HepG2 (cell line): ENCODE data around the gene RPRD1A. TPM values are rescaled to one million over a fixed set of nuclear protein-coding genes. Genes with fewer than 3 reads are reported as not detected.

Source experiments
- ATAC-seq: fragments of 200-7000 bp; cut with Tn5 transposase; 3 replicates; pipeline ENCODE4 v1.9.1; 2020; ENCODE audit warnings: mild to moderate bottlenecking, moderate library complexity
- BruUV-seq: library from RNA; stranded (reverse); fragments of 400-500 nt; replicated peaks from 2 replicates; lab custom pipeline; 2021; lab: Mats Ljungman, UMichigan
- CTCF ChIA-PET: fragments of 300-600 bp; formaldehyde crosslinking; extraction: SDS; loops from one replicate; lab custom pipeline; 2021; ENCODE audit warnings: low total read pairs, inconsistent platforms, low intra/inter-chr PET ratio; lab: Yijun Ruan, JAX
- POLR2A ChIA-PET: fragments of 350-600 bp; sonication (Branson Sonifier 250); formaldehyde crosslinking; loops from one replicate; lab custom pipeline; 2020; ENCODE audit warnings: antibody characterized with exemption, inconsistent platforms; lab: Yijun Ruan, JAX
- DNase-seq: peaks from one replicate; pipeline ENCODE4 v3.0.0-alpha.2; 2015; ENCODE audit warnings: low spot score
- FAIRE-seq: peaks from 3 replicates; lab custom pipeline; 2011; peaks lifted over from hg19 to GRCh38; lab: Jason Lieb, UNC
- H2AFZ ChIP-seq: one replicate; pipeline ENCODE4 v1.6.1; 2011; ENCODE audit warnings: low read length, inconsistent platforms
- H3K27ac ChIP-seq: fragments of 300-600 bp; 3 replicates; pipeline ENCODE4 v1.8.0; 2011; ENCODE audit warnings: mixed run types, mild to moderate bottlenecking, mixed read lengths, low read length, inconsistent platforms; ENCODE audit not compliant: insufficient read depth; ENCODE audit errors: extremely low read length
- H3K27me3 ChIP-seq, 2 experiments: fragments of 200-600 bp in 1 of 2; 2 replicates in 1 of 2; 3 replicates in 1 of 2; pipeline versions ENCODE4 v1.6.0 to v1.8.0; 2011; ENCODE audit warnings: low read length in 2 of 2, mild to moderate bottlenecking in 2 of 2, moderate library complexity in 2 of 2, inconsistent platforms in 1 of 2; ENCODE audit not compliant: insufficient read depth in 2 of 2, control insufficient read depth in 1 of 2
- H3K36me3 ChIP-seq, 2 experiments: fragments of 200-600 bp in 1 of 2; replicated peaks in 1 of 2; 2 replicates in 1 of 2; 3 replicates in 1 of 2; pipeline versions ENCODE4 v1.5.1 to v1.8.0; 2011; ENCODE audit warnings: low read length in 2 of 2, inconsistent platforms in 1 of 2; ENCODE audit not compliant: insufficient read depth in 2 of 2, control insufficient read depth in 1 of 2
- H3K4me1 ChIP-seq: 2 replicates; pipeline ENCODE4 v1.5.1; 2012; ENCODE audit warnings: low read length, inconsistent platforms; ENCODE audit not compliant: insufficient read depth
- H3K4me2 ChIP-seq: 2 replicates; pipeline ENCODE4 v1.6.0; 2011; ENCODE audit warnings: low read depth, low read length, inconsistent platforms
- H3K4me3 ChIP-seq, 3 experiments: fragments of 200-600 bp in 1 of 3; sonication (generic), shearing (Covaris generic) in 1 of 3; replicated peaks in 1 of 3; 2 replicates each; pipeline ENCODE4 v1.5.1; 2011 to 2016; ENCODE audit warnings: low read length in 3 of 3, inconsistent platforms in 2 of 3, low read depth in 2 of 3, mild to moderate bottlenecking in 2 of 3, control low read depth in 1 of 3, mixed read lengths in 1 of 3; ENCODE audit not compliant: insufficient read depth in 1 of 3
- H3K79me2 ChIP-seq: one replicate; pipeline ENCODE4 v1.6.1; 2011; ENCODE audit warnings: low read length, inconsistent platforms; ENCODE audit not compliant: insufficient read depth
- H3K9ac ChIP-seq: 2 replicates; pipeline ENCODE4 v1.6.0; 2011; ENCODE audit warnings: mild to moderate bottlenecking, low read depth, low read length, inconsistent platforms; ENCODE audit not compliant: insufficient read depth
- H3K9me3 ChIP-seq: 2 replicates; pipeline ENCODE4 v1.5.1; 2012; ENCODE audit warnings: mild to moderate bottlenecking, low read length
- H4K20me1 ChIP-seq: 2 replicates; pipeline ENCODE4 v1.6.0; 2011; ENCODE audit warnings: inconsistent platforms, mild to moderate bottlenecking, low read length, moderate library complexity; ENCODE audit not compliant: insufficient read depth
- ARID2 ChIP-seq: sonication (generic); formaldehyde crosslinking; IDR thresholded peaks from 2 replicates; pipeline ENCODE4 v1.8.1; 2022; ENCODE audit warnings: mild to moderate bottlenecking, missing genetic modification reagents, borderline replicate concordance
- ATAD3A ChIP-seq: sonication (generic); formaldehyde crosslinking; IDR thresholded peaks from 2 replicates; pipeline ENCODE4 v1.4.0; 2020; ENCODE audit warnings: missing genetic modification reagents
- EP300 ChIP-seq, 3 experiments: sonication (generic) in 1 of 3; formaldehyde crosslinking in 1 of 3; IDR thresholded peaks; 2 replicates each; pipeline versions ENCODE4 v1.5.1 to v1.6.1; 2011 to 2020; ENCODE audit warnings: low read depth in 2 of 3, low read length in 2 of 3, borderline replicate concordance in 1 of 3, improper control_type of control experiment in 1 of 3, mild to moderate bottlenecking in 1 of 3, missing genetic modification reagents in 1 of 3, moderate library complexity in 1 of 3
- FLYWCH1 ChIP-seq: sonication (generic); formaldehyde crosslinking; IDR thresholded peaks from 2 replicates; pipeline ENCODE4 v1.8.1; 2023; ENCODE audit warnings: mild to moderate bottlenecking, missing genetic modification reagents
- FOSL2 ChIP-seq: sonication (generic); formaldehyde crosslinking; IDR thresholded peaks from 2 replicates; pipeline ENCODE4 v1.4.0; 2020; ENCODE audit warnings: missing genetic modification reagents
- KLF15 ChIP-seq: sonication (generic); formaldehyde crosslinking; IDR thresholded peaks from 2 replicates; pipeline ENCODE4 v1.8.1; 2023; ENCODE audit warnings: borderline replicate concordance, mild to moderate bottlenecking, inconsistent platforms, missing genetic modification reagents, mixed read lengths
- RBM22 ChIP-seq: fragments of 200-400 bp; formaldehyde crosslinking; optimal IDR thresholded peaks from 2 replicates; pipeline ENCODE3; 2017; ENCODE audit warnings: mild to moderate bottlenecking, low read length, moderate library complexity
- ZNF432 ChIP-seq: sonication (generic); formaldehyde crosslinking; IDR thresholded peaks from 2 replicates; pipeline ENCODE4 v1.5.0; 2020; ENCODE audit warnings: missing genetic modification reagents, mild to moderate bottlenecking, borderline replicate concordance
- ZNF670 ChIP-seq: sonication (generic); formaldehyde crosslinking; IDR thresholded peaks from 2 replicates; pipeline ENCODE4 v1.8.0; 2022; ENCODE audit warnings: mild to moderate bottlenecking, missing genetic modification reagents, borderline replicate concordance
- ZNF747 ChIP-seq: sonication (generic); formaldehyde crosslinking; IDR thresholded peaks from 2 replicates; pipeline ENCODE4 v1.8.1; 2023; ENCODE audit warnings: missing genetic modification reagents, mild to moderate bottlenecking, borderline replicate concordance
- ZNF879 ChIP-seq: sonication (generic); formaldehyde crosslinking; IDR thresholded peaks from 2 replicates; pipeline ENCODE4 v1.8.1; 2023; ENCODE audit warnings: missing genetic modification reagents
- ZNF891 ChIP-seq: sonication (generic); formaldehyde crosslinking; IDR thresholded peaks from 2 replicates; pipeline ENCODE4 v1.5.0; 2020; ENCODE audit warnings: mild to moderate bottlenecking, missing genetic modification reagents
- WGBS: methylation state at CpG from one replicate; pipeline ENCODE4 v1.1.6; 2017; ENCODE audit warnings: low lambda C conversion rate; 5-methylcytosine and 5-hydroxymethylcytosine counted together
- in situ Hi-C: cut with HindIII; loops from 2 replicates; pipeline ENCODE4 v1.10.0; 2017; ENCODE audit warnings: low pct_unique_long_range_greater_than_20kb; ENCODE audit not compliant: extremely low pct_ligation_motif_present
- intact Hi-C: fragments of 100-400 bp; cut with micrococcal nuclease; formaldehyde crosslinking; loops from one replicate; pipeline ENCODE4 v1.10.0; 2022; ENCODE audit not compliant: unreplicated experiment
- polyA plus RNA-seq, 8 experiments: library from polyadenylated mRNA; depleted of rRNA in 3 of 8; stranded (reverse) in 7 of 8; unstranded in 1 of 8; fragments of >200 nt; fragmentation: Illumina TruSeq in 4 of 8; extraction: Trizol in 4 of 8; gene quantifications; 2 replicates each; pipeline versions ENCODE4 v1.2.1 to v1.2.3, GENCODE V29; 2011 to 2016; ENCODE audit warnings: low read depth in 4 of 8, missing spikeins in 1 of 8, mixed read lengths in 1 of 8; ENCODE audit not compliant: insufficient read depth in 1 of 8
- total RNA-seq, 5 experiments: library from RNA; depleted of rRNA; stranded (reverse); fragments of >200 nt; fragmentation: Illumina TruSeq; extraction: Trizol; gene quantifications; 2 replicates each; pipeline ENCODE4 v1.2.3, GENCODE V29; 2016; ENCODE audit warnings: low read depth in 1 of 5
- TF ChIP-seq, protein P1 (sequence below): sonication (generic); formaldehyde crosslinking; IDR thresholded peaks from 2 replicates; pipeline ENCODE4 v1.5.1; 2020; ENCODE audit warnings: mild to moderate bottlenecking, missing genetic modification reagents
- TF ChIP-seq, protein P2 (sequence below), 2 experiments: IDR thresholded peaks; 2 replicates each; pipeline ENCODE4 v1.6.1; 2011 to 2012; ENCODE audit warnings: low read length in 2 of 2, borderline replicate concordance in 1 of 2, low read depth in 1 of 2, mild to moderate bottlenecking in 1 of 2, moderate library complexity in 1 of 2
- TF ChIP-seq, protein P3 (sequence below): sonication (generic); formaldehyde crosslinking; conservative IDR thresholded peaks from 2 replicates; pipeline ENCODE4 v1.8.1; 2023; ENCODE audit warnings: missing genetic modification reagents

The RPRD1A gene
- total and polyA plus RNA-seq, 2 of the 13 experiments (the other 11 are each of a cell fraction or from before 2014, with no cell fraction given) = 42.5 to 78.2 TPM

DNA sequence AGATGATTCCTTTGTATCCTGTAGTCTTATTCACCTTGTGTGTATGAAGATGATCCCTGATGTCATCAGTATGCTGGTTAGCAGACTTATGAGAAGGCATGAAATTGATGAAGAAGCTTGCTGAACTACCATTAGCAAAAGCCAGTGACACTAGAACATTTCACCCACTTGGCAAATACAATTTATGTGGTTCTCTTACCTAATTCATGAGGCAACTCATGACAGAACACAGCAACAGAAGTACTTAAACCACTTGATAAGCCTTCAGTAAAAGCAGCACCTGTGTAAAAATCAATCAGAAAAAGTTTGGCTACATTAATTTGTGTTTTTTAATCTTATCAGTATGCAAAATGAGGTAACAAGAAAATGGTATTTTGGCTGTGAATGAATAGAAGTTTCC, 44.9 kb upstream of the RPRD1A start (continued):
- TF ChIP-seq KLF15 (CRISPR knock-in tag) = no peak
- TF ChIP-seq ATAD3A (CRISPR knock-in tag) = no peak
- TF ChIP-seq EP300 (IDR thresholded peaks at IDR 0.05; ENCODE audit: low read depth in 2 of 2, low read length in 2 of 2) = no peak
- no peak for TF ChIP-seq EP300 (CRISPR knock-in tag; IDR thresholded peaks at IDR 0.05; ENCODE audit: borderline replicate concordance)
- TF ChIP-seq, all 625 proteins: peak for 0

DNA sequence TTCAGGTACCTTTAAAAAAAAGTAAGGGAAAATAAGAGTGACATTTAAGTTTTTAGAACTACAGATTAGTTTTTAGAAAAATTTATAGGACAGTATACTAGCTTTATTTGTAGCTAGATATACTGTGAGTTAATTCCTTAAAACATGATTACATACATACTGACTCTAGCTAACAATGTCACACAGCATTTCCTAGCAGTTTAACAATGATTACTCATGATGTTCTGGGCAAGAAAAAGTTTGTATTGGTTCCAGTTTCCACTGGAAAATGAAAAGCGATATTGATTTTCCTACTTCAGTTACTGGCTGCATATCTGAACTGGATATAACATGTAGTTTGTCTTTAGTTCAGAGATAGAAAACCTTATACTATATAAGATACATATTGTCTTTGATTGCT, 42.4 kb upstream of the RPRD1A start:
- ATAC-seq (no peak), DNase-seq (no peak), FAIRE-seq (no peak)
- ChIA-PET CTCF (no interaction called here), POLR2A (no interaction called here)
- Histone ChIP-seq H3K9me3 (no peaks in the 10 kb centered on the region), H3K4me1 (no peaks in the 10 kb centered on the region), H3K9ac (no peak overlapping the region), H3K79me2 (no peaks in the 10 kb centered on the region), H3K36me3 (peaks cover 12 to 34% of the 10 kb centered on the region in 2 experiments), H3K4me2 (no peak overlapping the region), H4K20me1 (no peaks in the 10 kb centered on the region), H3K4me3 (no peak overlapping the region), H2AFZ (no peak overlapping the region), H3K27me3 (no peaks in the 10 kb centered on the region), H3K27ac (no peak overlapping the region)
- in situ Hi-C loops = no loop called here
- 96% methylated on average over 1 of the region's 1 CpG for WGBS
- BruUV-seq = no TSS peak
- intact Hi-C loops = no loop called here
- TF ChIP-seq, protein P1, sequence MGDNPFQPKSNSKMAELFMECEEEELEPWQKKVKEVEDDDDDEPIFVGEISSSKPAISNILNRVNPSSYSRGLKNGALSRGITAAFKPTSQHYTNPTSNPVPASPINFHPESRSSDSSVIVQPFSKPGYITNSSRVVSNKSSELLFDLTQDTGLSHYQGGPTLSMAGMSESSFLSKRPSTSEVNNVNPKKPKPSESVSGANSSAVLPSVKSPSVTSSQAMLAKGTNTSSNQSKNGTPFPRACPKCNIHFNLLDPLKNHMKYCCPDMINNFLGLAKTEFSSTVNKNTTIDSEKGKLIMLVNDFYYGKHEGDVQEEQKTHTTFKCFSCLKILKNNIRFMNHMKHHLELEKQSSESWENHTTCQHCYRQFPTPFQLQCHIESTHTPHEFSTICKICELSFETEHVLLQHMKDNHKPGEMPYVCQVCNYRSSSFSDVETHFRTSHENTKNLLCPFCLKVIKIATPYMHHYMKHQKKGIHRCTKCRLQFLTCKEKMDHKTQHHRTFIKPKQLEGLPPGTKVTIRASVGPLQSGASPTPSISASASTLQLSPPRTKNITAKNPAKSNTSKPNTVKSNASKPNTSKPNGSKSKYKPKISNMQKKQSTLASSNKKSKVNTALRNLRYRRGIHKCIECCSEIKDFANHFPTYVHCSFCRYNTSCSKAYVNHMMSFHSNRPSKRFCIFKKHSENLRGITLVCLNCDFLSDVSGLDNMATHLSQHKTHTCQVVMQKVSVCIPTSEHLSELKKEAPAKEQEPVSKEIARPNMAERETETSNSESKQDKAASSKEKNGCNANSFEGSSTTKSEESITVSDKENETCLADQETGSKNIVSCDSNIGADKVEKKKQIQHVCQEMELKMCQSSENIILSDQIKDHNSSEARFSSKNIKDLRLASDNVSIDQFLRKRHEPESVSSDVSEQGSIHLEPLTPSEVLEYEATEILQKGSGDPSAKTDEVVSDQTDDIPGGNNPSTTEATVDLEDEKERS = no peak
- TF ChIP-seq ZNF670 (CRISPR knock-in tag) (no peak), FLYWCH1 (no peak), FOSL2 (CRISPR knock-in tag) (no peak), ZNF747 (CRISPR knock-in tag) (no peak), ZNF432 (no peak), ARID2 (CRISPR knock-in tag) (no peak), ZNF879 (no peak), ZNF891 (CRISPR knock-in tag) (no peak), RBM22 (no peak)
- TF ChIP-seq, protein P2, sequence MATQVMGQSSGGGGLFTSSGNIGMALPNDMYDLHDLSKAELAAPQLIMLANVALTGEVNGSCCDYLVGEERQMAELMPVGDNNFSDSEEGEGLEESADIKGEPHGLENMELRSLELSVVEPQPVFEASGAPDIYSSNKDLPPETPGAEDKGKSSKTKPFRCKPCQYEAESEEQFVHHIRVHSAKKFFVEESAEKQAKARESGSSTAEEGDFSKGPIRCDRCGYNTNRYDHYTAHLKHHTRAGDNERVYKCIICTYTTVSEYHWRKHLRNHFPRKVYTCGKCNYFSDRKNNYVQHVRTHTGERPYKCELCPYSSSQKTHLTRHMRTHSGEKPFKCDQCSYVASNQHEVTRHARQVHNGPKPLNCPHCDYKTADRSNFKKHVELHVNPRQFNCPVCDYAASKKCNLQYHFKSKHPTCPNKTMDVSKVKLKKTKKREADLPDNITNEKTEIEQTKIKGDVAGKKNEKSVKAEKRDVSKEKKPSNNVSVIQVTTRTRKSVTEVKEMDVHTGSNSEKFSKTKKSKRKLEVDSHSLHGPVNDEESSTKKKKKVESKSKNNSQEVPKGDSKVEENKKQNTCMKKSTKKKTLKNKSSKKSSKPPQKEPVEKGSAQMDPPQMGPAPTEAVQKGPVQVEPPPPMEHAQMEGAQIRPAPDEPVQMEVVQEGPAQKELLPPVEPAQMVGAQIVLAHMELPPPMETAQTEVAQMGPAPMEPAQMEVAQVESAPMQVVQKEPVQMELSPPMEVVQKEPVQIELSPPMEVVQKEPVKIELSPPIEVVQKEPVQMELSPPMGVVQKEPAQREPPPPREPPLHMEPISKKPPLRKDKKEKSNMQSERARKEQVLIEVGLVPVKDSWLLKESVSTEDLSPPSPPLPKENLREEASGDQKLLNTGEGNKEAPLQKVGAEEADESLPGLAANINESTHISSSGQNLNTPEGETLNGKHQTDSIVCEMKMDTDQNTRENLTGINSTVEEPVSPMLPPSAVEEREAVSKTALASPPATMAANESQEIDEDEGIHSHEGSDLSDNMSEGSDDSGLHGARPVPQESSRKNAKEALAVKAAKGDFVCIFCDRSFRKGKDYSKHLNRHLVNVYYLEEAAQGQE (IDR thresholded peaks at IDR 0.05; ENCODE audit: borderline replicate concordance in 1 of 2, low read depth in 1 of 2, low read length in 2 of 2) = no peak
- TF ChIP-seq, protein P3, sequence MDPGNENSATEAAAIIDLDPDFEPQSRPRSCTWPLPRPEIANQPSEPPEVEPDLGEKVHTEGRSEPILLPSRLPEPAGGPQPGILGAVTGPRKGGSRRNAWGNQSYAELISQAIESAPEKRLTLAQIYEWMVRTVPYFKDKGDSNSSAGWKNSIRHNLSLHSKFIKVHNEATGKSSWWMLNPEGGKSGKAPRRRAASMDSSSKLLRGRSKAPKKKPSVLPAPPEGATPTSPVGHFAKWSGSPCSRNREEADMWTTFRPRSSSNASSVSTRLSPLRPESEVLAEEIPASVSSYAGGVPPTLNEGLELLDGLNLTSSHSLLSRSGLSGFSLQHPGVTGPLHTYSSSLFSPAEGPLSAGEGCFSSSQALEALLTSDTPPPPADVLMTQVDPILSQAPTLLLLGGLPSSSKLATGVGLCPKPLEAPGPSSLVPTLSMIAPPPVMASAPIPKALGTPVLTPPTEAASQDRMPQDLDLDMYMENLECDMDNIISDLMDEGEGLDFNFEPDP (CRISPR knock-in tag) = no peak
